Measurements from ENCODE around the gene RNH1.
"Not testable (repeated sequence)": the region's sequence is repeated elsewhere in the genome, so short reads cannot be mapped to it uniquely, and the experiment has no call there.

The RNH1 gene

DNA sequence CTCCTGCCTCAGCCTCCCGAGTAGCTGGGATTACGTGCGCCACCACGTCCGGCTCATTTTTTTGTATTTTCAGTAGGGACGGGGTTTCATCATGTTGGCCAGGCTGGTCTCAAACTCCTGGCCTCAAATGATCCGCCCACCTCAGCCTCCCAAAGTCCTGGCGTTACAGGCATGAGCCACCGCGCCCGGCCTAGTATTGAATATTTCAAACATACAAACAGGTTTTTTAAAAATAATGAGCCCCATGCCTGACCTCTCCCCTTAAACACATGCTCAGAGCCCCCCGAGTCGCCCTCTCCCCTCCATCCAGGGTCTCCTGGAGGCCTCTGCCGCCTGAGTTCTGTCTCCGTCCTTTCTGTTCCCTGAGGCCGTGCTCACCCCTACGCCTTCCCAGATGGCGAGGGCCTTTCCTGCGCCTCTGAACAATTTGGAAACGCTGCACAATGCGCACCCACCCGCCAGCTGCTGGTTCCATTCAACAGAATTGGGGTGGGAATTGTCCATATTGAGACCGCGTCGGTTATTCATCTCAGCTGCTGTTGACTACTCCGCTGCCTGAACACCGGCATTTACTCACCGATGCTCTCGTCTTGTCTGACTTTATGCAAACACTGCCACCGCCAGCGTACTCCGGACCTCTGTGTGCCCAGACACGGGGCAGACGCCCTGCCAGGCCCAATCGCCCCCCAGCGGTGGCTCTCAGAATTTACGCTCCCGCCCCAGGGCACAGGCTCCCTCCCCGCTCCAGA, 13.6 kb upstream of the RNH1 start:
- no peak for DNase-seq (ENCODE audit: low read depth in 3 of 3)

DNA sequence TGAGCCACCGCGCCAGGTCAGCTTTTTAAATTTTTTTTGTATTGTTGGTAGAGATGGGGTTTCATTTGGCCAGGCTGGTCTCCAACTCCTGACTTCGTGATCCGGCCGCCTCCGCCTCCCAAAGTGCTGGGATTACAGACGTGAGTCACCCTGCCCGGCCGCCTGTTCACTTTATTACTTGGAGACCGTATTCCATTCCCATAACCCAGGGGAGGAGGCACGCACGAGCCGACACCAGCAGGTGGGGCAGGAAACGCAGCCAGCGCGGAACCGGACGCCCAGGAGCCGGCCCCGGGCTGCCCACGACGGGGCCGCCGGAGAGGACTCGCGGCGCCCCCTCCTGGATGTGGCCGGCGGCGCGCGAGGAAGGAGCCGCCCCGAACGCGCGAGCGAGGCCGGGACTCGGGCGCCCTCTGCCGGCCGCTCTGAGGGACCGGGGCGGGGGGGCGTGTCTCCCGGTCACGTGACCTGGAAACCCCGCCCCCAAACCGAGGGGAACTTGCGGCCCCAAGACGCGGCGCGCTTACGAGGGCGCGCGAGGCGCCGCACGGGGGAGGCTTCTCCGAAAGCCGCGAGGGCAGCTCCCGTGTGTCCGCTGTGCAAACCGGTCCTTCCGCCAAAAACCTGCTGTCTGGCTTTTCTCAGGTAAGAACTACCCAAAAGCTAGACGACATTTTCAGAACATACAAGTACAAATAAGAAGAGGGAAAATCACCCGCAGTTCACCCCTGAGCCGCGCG, 11.6 kb upstream of the RNH1 start:
- DNase-seq (ENCODE audit: low read depth in 3 of 3), result peak; percentile 75 to 79 (median 75)

DNA sequence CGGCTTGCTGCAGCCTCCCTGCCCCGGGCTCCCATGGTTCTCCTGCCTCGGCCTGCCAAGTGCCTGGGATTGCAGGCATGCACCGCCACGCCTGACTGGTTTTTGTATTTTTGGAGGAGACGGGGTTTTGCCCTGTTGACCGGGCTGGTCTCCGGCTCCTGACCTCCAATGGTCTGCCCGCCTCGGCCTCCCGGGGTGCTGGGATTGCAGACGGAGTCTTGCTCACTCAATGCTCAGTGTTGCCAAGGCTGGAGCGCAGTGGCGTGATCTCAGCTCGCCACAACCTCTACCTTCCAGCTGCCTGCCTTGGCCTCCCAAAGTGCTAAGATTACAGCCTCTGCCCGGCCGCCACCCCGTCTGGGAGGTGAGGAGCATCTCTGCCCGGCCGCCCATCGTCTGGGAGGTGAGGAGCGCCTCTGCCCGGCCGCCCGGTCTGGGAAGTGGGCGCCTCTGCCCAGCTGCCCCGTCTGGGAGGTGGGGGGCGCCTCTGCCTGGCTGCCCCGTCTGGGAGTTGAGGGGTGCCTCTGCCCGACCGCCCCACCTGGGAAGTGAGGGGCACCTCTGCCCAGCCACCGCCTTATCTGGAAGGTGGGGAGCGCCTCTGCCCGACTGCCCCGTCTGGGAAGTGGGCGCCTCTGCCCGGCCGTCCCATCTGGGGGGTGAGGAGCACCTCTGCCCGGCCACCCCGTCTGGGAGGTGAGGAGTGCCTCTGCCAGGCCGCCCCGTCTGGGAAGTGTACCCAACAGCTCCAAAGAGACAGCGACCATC, 10.1 kb upstream of the RNH1 start:
- not testable (repeated sequence) for DNase-seq (ENCODE audit: low read depth in 3 of 3)

DNA sequence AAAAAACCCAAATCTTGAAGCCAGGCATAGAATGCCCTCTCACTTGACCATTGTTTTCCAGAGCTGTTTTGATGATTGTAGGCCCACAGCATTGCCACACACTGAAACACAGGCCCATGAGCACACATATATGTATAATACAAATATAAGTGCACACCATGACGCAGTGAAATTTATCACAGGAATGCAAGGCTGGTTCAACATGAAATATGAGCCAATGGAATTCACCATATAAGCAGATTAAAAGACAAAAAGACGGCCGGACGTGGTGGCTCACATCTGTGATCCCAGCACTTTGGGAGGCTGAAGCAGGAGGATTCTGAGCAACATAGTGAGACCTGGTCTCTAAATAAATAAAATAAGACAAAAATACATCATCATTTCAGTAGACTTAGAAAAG, 9.4 kb upstream of the RNH1 start:
- no peak for DNase-seq (ENCODE audit: low read depth in 3 of 3)

DNA sequence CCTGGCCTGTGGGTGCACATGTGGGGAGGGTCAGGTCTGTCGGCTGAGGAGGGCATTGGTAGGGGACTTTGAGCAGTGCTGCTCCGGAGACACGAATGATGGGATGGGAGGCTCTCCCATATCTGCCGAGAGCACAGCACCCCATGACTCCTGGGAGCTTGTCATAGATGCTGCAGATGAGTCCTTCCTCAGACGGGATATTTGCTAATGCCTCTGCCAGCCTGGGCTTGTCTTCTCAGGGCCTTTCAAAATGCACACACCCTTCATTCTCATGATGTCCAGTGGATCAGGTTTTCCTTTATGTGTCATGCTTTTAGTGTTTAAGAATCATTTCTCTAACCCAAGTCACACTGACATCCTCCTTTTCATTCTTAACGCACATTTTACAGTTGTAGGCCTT, 8.1 kb upstream of the RNH1 start:
- no peak for DNase-seq (ENCODE audit: low read depth in 3 of 3)

DNA sequence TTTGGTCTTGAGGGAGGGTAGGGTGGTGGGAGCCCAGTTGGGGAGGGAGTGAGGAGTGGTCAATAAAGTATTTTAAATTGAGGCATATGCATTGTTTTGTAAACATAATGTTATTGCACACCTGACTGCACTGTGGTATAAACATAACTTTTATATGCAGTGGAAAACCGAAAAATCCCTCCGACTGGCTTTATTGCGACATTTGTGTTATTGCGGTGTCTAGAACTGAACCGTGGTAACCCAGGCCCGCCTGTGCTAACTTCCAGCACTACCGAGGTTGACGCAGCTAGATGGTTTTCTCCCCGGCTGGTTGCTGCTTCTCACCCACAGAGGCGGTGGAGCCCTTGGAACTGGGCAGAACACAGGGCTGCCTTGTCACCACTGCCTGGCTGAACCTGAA, 7.6 kb upstream of the RNH1 start:
- DNase-seq (ENCODE audit: low read depth in 3 of 3), result no peak

DNA sequence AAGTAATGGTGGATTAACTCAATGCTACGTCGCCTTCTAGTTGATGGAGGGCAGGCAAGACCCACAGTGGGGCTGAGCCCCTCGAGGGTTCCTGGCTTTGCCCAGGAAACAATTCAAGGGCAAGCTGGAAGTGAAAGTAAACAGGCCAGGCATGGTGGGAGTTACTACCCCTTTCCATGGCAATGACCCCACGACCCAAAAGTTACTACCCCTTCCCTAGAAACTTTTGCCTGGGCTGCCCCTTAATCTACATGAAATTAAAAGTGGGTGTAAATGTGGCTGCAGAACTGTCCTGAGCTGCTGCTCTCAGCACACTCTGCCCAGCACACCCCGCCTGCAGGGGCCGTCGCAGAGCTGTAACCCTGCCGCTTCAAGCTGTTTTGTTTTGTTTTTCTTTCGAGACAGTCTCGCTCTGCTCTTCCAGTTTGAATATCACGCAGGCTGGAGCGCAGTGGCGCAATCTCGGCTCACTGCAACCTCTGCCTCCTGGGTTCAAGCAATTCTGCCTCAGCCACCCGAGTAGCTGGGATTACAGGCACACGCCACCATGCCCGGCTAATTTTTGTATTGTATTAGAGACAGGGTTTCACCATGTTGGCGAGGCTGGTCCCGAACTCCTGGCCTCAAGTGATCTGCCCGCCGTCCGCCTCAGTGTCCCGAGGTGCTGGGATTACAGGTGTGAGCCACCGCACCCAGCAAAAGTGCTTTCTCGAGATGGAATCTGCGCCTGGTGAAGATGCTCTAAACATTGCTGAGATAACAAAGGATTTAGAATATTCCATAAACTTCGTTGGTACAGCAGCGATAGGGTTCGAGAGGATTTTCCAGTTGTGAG, 5.9 kb upstream of the RNH1 start:
- DNase-seq (ENCODE audit: low read depth in 3 of 3), result no peak

DNA sequence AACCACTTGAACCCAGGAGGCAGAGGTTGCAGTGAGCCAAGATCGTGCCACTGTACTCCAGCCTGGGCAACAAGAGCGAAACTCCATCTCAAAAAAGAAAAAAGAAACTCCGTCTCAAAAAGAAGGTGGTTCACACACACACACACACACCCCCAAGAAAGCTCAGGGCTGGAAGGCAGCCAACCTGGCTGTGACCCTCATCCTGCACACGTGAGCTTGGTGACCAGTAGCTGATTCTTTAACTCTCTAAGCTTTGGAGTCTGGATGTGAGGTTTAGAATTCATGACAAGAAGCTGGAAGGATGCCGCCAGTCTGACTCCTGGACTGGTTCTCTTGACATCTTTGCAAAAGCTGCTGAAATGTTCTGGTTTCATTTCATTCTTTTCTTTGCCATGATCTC, 1.9 kb upstream of the RNH1 start:
- no peak for DNase-seq (ENCODE audit: low read depth in 3 of 3)

DNA sequence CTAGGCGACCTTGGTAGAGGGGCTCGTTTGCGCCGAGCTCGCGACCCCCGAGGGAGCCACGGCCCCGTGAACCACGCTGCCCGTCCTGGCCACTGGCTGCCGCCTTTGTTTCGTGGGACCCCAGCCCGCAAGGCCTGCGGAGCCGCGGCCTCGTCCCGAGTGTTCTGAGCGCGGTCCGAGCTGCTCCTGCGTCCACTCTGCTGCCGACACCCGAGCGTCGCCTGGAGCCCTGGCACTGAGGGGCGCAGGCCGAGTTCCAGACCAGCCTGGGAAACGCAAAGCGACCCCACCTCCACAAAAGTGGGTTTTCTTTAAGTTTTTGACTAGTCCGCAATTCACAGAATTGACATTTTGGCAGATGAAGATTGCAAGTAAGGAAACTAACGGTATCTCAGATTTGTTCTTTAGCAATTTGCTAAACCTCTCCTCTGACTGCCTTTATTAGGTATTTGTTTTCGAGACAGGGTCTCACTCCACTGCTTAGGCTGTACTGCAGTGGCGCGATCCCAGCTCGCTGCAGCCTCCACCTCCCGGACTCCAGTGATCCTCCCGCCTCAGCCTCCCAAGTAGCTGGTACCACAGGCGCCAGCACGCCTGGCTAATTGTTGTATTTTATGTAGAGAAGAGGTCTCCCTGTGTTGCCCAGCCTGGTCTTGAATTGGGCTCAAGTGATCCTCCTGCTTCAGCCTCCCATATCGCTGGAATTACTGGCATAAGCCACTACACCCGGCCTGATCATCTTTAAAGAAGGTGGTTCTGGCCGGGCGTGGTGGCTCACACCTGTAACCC, 879 bp upstream of the RNH1 start:
- DNase-seq (ENCODE audit: low read depth in 3 of 3), result no peak

DNA sequence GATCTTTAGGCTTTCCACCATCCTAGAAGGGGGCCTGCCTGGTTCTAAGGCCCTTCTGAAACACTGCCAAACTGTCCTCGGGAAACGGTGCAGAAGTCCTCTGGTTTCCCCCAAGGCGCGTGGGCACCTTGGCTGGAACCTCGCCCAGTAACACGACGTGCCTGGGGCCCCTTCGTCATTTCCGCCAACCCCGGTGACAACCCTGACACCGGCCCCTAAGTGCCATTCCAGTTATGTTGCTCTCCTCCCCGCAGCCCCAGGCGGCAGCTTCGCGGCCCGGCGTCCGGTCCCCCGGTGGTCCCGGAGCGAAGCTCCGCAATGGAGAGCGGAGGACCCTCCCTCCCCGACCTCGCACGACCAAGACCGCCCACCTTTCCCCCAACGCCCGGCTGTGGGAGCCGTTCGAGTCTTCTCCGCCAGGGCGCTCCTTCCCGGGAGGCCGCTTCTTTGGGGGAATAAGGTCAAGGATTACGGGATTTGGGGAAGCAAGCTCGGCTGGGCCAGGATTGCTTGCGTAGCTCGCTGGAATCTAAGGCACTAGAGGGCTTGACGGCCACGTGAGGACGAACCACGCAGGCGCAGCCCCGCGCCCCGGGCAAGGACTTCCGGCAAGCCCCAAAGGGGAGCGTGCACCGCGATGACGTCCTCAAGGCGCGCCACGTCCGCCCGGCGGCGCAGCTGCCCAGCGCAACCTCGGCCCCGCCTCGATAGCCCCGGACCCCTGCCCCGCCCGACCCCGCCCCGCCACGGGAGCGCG, 626 bp downstream of the RNH1 start:
- peak; percentile 95 to 97 (median 97) for DNase-seq (ENCODE audit: low read depth in 3 of 3)

DNA sequence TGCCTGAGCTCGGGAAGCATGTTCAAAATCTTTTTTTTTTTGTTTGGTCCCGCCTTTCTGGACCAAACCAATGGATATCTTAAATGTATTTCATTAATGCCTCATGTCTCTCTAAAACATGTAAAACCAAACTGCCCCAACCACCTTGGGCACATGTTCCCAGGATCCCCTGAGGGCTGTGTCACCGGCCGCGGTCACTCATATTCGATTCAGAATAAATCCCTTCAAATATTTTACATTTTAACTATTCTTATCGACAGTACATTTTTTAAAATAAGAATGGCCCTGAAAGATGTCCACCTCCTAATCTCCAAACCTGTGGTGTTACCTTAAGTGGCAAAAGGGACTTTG, 2.1 kb downstream of the RNH1 start:
- DNase-seq (ENCODE audit: low read depth in 3 of 3), result no peak

DNA sequence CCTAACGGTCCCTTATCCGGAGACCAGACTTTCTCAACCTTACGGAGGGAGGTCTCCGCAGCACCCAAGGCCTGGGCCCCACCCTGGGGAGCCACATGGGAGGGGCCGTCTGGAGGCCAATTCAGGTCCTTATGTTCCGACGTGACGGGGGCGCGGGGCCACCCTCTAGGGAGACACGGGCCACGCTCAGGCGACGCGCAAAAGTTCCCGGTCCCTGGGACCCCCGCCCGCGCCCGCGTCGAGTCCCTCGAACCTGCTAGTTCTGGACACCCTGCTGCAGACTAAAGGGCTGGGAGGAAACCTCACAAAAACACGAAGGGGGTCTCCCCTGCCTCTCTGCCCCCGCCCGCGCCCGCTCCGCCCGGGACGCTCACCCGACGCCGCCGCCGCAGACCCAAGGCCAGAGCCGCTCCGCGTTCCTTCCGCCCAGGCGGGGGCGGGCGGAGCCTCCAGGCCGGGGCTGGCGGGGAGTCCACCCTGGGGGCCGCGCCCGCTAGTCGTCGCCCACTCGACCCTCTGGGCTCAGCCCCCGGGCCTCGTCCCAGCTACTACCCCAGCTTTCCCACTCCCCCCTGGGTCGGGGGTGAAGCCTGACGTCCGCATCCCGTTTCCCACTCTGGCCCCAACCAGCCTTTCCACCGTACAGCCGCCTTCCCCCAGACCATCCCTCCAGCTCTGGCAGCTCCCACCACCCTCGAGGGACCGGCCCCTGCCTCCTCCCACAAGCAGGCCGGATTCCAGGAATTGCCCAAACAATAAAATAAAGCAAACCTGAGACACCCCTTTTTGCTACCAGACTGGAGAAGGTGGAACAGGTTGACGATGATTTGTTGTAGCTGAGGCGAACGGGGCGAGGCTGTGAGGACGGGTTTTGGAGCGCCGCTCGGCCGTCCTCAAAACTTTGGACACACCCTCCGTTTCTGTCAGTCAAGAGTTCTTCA, 2.7 kb downstream of the RNH1 start:
- no peak for DNase-seq (ENCODE audit: low read depth in 3 of 3)

DNA sequence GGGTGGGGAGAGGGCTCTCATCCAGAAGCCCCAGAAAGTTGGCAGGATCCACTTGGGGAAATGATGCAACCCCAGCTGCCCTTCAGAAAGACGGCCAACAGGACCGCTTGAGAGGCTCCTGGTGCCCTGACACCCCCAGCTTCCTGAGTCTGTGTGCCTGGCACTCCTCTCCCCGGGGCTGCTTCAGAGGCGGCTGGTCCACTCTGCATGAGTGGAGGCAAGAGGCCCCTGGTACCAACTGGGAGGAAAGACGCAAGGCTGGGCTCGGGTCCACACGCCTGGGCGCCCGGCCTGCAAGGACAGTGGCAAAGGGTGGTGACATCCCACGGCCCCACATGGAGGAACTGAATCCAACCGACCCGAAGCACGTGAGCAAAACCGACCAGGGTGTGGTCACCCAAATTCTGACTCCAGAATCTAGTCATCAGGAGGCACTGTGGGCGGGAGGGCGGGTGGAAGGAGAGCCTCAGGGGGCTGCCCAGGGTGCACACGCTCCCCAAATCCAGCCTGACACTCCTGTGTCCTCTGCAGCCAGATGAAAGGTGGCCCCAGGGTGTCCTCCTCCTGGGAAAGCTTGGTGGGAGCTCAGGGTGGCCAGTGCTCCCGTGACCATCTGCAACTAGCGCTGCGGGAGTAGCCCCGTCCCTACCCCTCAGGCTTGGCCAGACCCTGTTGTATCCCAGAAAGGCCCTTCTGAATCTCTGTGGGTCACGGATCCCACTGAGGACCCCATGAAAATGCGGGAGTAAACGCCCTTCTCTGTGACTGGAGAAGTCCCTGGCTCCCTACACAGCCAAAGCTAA, 3.7 kb downstream of the RNH1 start:
- no peak for DNase-seq (ENCODE audit: low read depth in 3 of 3)

DNA sequence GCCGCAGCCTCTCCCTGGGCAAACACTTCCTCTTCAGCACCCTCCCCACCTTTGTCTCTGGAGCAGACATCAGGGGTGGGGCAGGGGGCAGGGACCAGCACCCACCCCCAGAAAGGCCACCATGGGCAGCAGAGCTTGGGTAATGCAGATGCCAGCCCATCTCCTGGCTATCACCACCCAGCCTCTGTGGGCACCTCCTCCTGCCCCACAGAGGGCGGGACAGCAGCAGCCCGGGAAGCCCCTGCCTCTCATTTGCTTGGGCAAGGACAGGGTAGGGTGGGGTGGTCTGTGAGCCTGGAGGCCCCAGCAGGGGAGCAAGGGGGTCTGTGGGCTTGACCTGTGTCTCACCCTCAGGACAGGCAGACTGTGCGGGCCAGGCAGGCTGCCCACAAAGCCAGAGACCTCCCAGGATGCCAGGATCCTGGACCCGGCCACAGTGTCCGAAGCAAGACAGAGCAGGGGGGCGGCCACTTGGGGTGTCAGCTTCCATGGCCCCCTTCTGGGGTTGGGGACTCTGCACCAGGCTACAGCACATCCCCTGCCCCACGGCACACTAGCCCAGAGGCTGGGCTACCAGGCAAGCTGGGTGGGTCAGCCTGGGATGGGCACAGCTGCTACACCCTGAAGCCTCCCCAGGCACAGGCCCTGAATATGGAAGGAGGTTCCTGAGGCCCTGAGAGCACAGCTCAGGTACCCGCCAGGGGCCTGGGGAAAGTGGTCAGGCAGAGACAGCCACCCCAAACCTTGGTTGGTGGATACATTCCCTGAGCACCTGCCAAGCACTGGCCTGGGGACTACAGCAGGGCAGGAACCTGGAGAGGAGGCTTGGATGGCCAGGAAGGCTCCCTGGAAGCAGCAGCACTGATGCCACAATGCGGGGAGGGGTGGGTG, 4.5 kb downstream of the RNH1 start:
- no peak for DNase-seq (ENCODE audit: low read depth in 3 of 3)

DNA sequence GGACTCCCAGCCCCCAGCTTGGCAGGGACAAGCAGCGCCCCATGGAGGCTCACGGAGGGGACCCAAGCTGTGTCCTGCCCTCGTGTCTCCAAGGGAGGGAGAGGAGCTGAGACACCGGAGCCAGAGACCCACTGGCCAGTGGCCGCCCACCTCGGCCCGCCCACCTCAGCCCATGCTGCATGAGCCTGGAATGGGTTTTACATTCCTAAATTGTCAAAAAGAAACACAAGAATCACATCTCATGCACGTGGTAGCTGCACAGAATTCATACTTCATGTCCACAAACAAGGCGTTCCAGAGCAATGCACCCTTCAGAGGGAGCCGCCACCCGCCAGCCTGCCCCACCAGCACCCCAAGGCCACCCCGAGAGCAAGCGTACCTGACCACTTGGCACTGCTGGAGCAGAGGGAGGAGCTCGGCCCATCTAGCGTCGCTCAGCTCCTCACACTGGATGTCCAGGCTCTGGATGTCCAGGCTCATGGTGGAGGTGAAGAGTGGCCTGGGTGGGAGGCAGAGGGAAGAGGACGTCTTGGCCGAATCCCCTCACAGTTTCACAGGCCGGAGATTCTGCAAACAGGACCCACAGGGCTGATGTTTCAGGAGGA, 5.3 kb downstream of the RNH1 start:
- DNase-seq (ENCODE audit: low read depth in 3 of 3), result no peak

DNA sequence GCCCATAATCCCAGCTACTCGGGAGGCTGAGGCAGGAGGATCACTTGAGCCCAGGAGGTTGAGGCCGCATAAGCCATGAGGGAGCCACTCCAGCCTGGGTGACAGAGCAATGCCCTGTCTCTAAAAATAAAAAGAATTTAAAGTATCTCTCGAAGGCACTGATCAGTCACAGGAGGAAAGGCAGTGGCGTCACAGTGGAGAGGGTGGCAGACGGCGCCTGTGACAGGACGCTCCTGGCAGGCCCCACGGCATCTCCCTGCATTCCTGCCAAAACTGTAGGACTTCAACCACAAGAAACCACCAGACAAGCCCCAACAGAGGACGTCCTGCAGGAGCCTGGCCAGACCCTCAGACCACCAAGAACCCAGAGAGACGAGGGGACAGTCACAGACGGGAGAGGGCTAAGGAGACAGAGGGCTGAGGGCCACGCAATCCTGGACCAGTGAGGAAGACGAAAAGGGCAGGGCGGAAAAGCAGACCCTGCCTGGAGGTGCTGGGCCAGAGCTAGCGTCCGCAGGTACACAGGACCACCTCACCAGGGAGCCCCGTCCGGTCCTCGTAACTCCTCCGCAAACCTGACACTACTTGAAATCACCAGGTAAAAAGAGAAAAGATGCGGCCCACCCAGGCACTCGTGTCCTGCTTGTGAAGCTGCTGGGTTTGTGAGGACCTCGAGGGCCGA, 5.9 kb downstream of the RNH1 start:
- no peak for DNase-seq (ENCODE audit: low read depth in 3 of 3)

Measured in stimulated activated CD4-positive, alpha-beta T cell treated with anti-CD3 and anti-CD28 coated beads, TNF-alpha, amount 100 ng/mL, for 24 hours (primary cell).